ENCODE results near the gene SLC1A6.

Gene SLC1A6

GRCh38 chr19:14972676-14973075, 7.0 kb downstream of the SLC1A6 start:
- Histone ChIP-seq H3K4me2 (ENCODE audit: low read length) (no peak overlapping the region), H3K9me3 (ENCODE audit: insufficient read depth, low read depth, low read length) (peaks cover 5% of the 10 kb centered on the region), H3K18ac (ENCODE audit: low read length) (no peak overlapping the region), H3K79me1 (ENCODE audit: low read length) (no peaks in the 10 kb centered on the region), H2BK120ac (ENCODE audit: insufficient read depth, low read length, poor library complexity) (no peak overlapping the region), H3K14ac (ENCODE audit: low read length) (no peak overlapping the region), H3K4me1 (ENCODE audit: control insufficient read depth in 1 of 2, insufficient read depth in 2 of 2, low read length in 2 of 2) (no peaks in the 10 kb centered on the region), H2AK5ac (ENCODE audit: low read length) (no peak overlapping the region), H4K8ac (ENCODE audit: low read depth, low read length) (no peak overlapping the region), H3K23ac (ENCODE audit: low read length) (no peak overlapping the region), H3K27me3 (ENCODE audit: insufficient read depth, low read length) (no peaks in the 10 kb centered on the region), H2AFZ (ENCODE audit: insufficient read depth, low read length, poor library complexity) (no peak overlapping the region), H3K4ac (ENCODE audit: low read depth, low read length) (no peak overlapping the region), H3K27ac (ENCODE audit: low read depth, low read length) (no peak overlapping the region), H3K36me3 (ENCODE audit: control insufficient read depth in 1 of 2, insufficient read depth in 2 of 2, low read length in 2 of 2) (no peaks in the 10 kb centered on the region), H2BK5ac (ENCODE audit: low read depth, low read length, poor library complexity) (no peak overlapping the region), H4K91ac (ENCODE audit: low read depth, low read length) (no peak overlapping the region), H3K9ac (ENCODE audit: low read length) (no peak overlapping the region), H3K79me2 (ENCODE audit: control insufficient read depth, insufficient read depth, low read length, poor library complexity) (no peaks in the 10 kb centered on the region), H4K12ac (ENCODE audit: low read depth, low read length) (no peak overlapping the region), H2BK12ac (ENCODE audit: low read length) (no peak overlapping the region), H3K4me3 (ENCODE audit: low read depth, low read length) (no peak overlapping the region)
- DNase-seq = no peak
- no CpG with 5 or more reads among the region's 27 CpGs for WGBS (ENCODE audit: extremely low coverage, insufficient coverage, insufficient read length)

GRCh38 chr19:14971474-14971873, 8.2 kb downstream of the SLC1A6 start:
- no peaks in the 10 kb centered on the region for H3K27me3 ChIP-seq (ENCODE audit: insufficient read depth, low read length)
- no peaks in the 10 kb centered on the region for H3K4me1 ChIP-seq (ENCODE audit: control insufficient read depth in 1 of 2, insufficient read depth in 2 of 2, low read length in 2 of 2)
- no peak overlapping the region for H3K4me3 ChIP-seq (ENCODE audit: low read depth, low read length)
- H3K23ac ChIP-seq (ENCODE audit: low read length) = peak overlapping the region; percentile 12
- no peaks in the 10 kb centered on the region for H3K79me1 ChIP-seq (ENCODE audit: low read length)
- no peaks in the 10 kb centered on the region for H3K79me2 ChIP-seq (ENCODE audit: control insufficient read depth, insufficient read depth, low read length, poor library complexity)
- no peak overlapping the region for H2BK120ac ChIP-seq (ENCODE audit: insufficient read depth, low read length, poor library complexity)
- H2AK5ac ChIP-seq (ENCODE audit: low read length) = no peak overlapping the region
- no peak overlapping the region for H4K12ac ChIP-seq (ENCODE audit: low read depth, low read length)
- no peak overlapping the region for H2AFZ ChIP-seq (ENCODE audit: insufficient read depth, low read length, poor library complexity)
- WGBS (ENCODE audit: extremely low coverage, insufficient coverage, insufficient read length) = no CpG with 5 or more reads among the region's 7 CpGs
- H3K18ac ChIP-seq (ENCODE audit: low read length) = no peak overlapping the region
- no peak overlapping the region for H4K91ac ChIP-seq (ENCODE audit: low read depth, low read length)
- no peak overlapping the region for H2BK12ac ChIP-seq (ENCODE audit: low read length)
- H3K4ac ChIP-seq (ENCODE audit: low read depth, low read length) = no peak overlapping the region
- H3K9me3 ChIP-seq (ENCODE audit: insufficient read depth, low read depth, low read length) = peaks cover 5% of the 10 kb centered on the region
- no peak overlapping the region for H3K4me2 ChIP-seq (ENCODE audit: low read length)
- H3K14ac ChIP-seq (ENCODE audit: low read length) = no peak overlapping the region
- H4K8ac ChIP-seq (ENCODE audit: low read depth, low read length) = no peak overlapping the region
- H3K27ac ChIP-seq (ENCODE audit: low read depth, low read length) = no peak overlapping the region
- no peaks in the 10 kb centered on the region for H3K36me3 ChIP-seq (ENCODE audit: control insufficient read depth in 1 of 2, insufficient read depth in 2 of 2, low read length in 2 of 2)
- no peak for DNase-seq
- H3K9ac ChIP-seq (ENCODE audit: low read length) = no peak overlapping the region
- no peak overlapping the region for H2BK5ac ChIP-seq (ENCODE audit: low read depth, low read length, poor library complexity)

DNA sequence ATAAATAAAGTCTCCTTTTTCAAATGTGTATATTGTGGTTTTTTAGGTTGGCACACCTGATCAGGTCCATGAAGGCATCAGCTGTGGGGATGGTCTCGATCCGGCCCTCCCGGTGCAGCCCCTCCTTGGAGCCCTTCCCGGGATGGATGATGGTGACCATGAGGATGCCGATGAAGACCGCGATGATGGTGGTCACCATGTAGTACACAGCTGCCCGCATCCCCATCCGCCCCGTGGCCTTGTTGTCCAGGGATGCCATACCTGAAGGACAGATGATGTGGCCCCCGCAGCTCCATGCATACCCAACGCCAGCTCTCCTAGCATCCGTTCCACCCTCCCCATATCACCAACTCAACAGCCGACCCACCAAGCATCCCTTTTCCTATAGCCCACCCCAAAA, 11.4 kb downstream of the SLC1A6 start:
- peaks cover 7% of the 10 kb centered on the region for H3K9me3 ChIP-seq (ENCODE audit: insufficient read depth, low read depth, low read length)
- no peaks in the 10 kb centered on the region for H3K79me1 ChIP-seq (ENCODE audit: low read length)
- H4K12ac ChIP-seq (ENCODE audit: low read depth, low read length) = no peak overlapping the region
- H3K36me3 ChIP-seq (ENCODE audit: control insufficient read depth in 1 of 2, insufficient read depth in 2 of 2, low read length in 2 of 2) = no peaks in the 10 kb centered on the region
- no peak overlapping the region for H2AK5ac ChIP-seq (ENCODE audit: low read length)
- no peak overlapping the region for H2AFZ ChIP-seq (ENCODE audit: insufficient read depth, low read length, poor library complexity)
- no peaks in the 10 kb centered on the region for H3K79me2 ChIP-seq (ENCODE audit: control insufficient read depth, insufficient read depth, low read length, poor library complexity)
- no peak overlapping the region for H3K14ac ChIP-seq (ENCODE audit: low read length)
- H3K4me1 ChIP-seq (ENCODE audit: control insufficient read depth in 1 of 2, insufficient read depth in 2 of 2, low read length in 2 of 2) = no peaks in the 10 kb centered on the region
- H2BK5ac ChIP-seq (ENCODE audit: low read depth, low read length, poor library complexity) = no peak overlapping the region
- no peak overlapping the region for H2BK120ac ChIP-seq (ENCODE audit: insufficient read depth, low read length, poor library complexity)
- no peak overlapping the region for H4K8ac ChIP-seq (ENCODE audit: low read depth, low read length)
- H4K91ac ChIP-seq (ENCODE audit: low read depth, low read length) = no peak overlapping the region
- H3K4me2 ChIP-seq (ENCODE audit: low read length) = no peak overlapping the region
- no peak overlapping the region for H3K9ac ChIP-seq (ENCODE audit: low read length)
- no peak overlapping the region for H3K18ac ChIP-seq (ENCODE audit: low read length)
- H3K4me3 ChIP-seq (ENCODE audit: low read depth, low read length) = no peak overlapping the region
- no peak overlapping the region for H3K4ac ChIP-seq (ENCODE audit: low read depth, low read length)
- 100% methylated on average over 1 of the region's 14 CpGs for WGBS (ENCODE audit: extremely low coverage, insufficient coverage, insufficient read length)
- H3K27ac ChIP-seq (ENCODE audit: low read depth, low read length) = no peak overlapping the region
- DNase-seq = no peak
- no peak overlapping the region for H2BK12ac ChIP-seq (ENCODE audit: low read length)
- H3K27me3 ChIP-seq (ENCODE audit: insufficient read depth, low read length) = no peaks in the 10 kb centered on the region
- no peak overlapping the region for H3K23ac ChIP-seq (ENCODE audit: low read length)

GRCh38 chr19:14961956-14962685, 17.5 kb downstream of the SLC1A6 start:
- no CpG with 5 or more reads among the region's 24 CpGs for WGBS (ENCODE audit: extremely low coverage, insufficient coverage, insufficient read length)
- H3K23ac ChIP-seq (ENCODE audit: low read length) = no peak overlapping the region
- no peak for DNase-seq

More at GRCh38 chr19:14961956-14962685, 17.5 kb downstream of the SLC1A6 start:
- H2AFZ ChIP-seq (ENCODE audit: insufficient read depth, low read length, poor library complexity) = no peak overlapping the region
- no peak overlapping the region for H2BK5ac ChIP-seq (ENCODE audit: low read depth, low read length, poor library complexity)
- no peak overlapping the region for H4K12ac ChIP-seq (ENCODE audit: low read depth, low read length)
- H3K4ac ChIP-seq (ENCODE audit: low read depth, low read length) = no peak overlapping the region
- no peaks in the 10 kb centered on the region for H3K79me1 ChIP-seq (ENCODE audit: low read length)
- no peak overlapping the region for H4K91ac ChIP-seq (ENCODE audit: low read depth, low read length)
- peaks cover 11% of the 10 kb centered on the region for H3K9me3 ChIP-seq (ENCODE audit: insufficient read depth, low read depth, low read length)
- no peak overlapping the region for H3K4me3 ChIP-seq (ENCODE audit: low read depth, low read length)
- H2BK120ac ChIP-seq (ENCODE audit: insufficient read depth, low read length, poor library complexity) = no peak overlapping the region
- no peak overlapping the region for H2AK5ac ChIP-seq (ENCODE audit: low read length)
- no peak overlapping the region for H3K27ac ChIP-seq (ENCODE audit: low read depth, low read length)
- H3K36me3 ChIP-seq (ENCODE audit: control insufficient read depth in 1 of 2, insufficient read depth in 2 of 2, low read length in 2 of 2) = peaks cover 0 to 2% of the 10 kb centered on the region in 2 experiments
- no peak overlapping the region for H3K4me2 ChIP-seq (ENCODE audit: low read length)
- no peak overlapping the region for H4K8ac ChIP-seq (ENCODE audit: low read depth, low read length)
- no peaks in the 10 kb centered on the region for H3K4me1 ChIP-seq (ENCODE audit: control insufficient read depth in 1 of 2, insufficient read depth in 2 of 2, low read length in 2 of 2)
- H3K9ac ChIP-seq (ENCODE audit: low read length) = no peak overlapping the region
- H3K18ac ChIP-seq (ENCODE audit: low read length) = no peak overlapping the region
- H3K27me3 ChIP-seq (ENCODE audit: insufficient read depth, low read length) = no peaks in the 10 kb centered on the region
- no peaks in the 10 kb centered on the region for H3K79me2 ChIP-seq (ENCODE audit: control insufficient read depth, insufficient read depth, low read length, poor library complexity)
- H2BK12ac ChIP-seq (ENCODE audit: low read length) = no peak overlapping the region
- no peak overlapping the region for H3K14ac ChIP-seq (ENCODE audit: low read length)

Measured in trophoblast cell (in vitro differentiated cells and primary cell).